ENCODE measurements around the gene GNG8.

Gene GNG8

DNA sequence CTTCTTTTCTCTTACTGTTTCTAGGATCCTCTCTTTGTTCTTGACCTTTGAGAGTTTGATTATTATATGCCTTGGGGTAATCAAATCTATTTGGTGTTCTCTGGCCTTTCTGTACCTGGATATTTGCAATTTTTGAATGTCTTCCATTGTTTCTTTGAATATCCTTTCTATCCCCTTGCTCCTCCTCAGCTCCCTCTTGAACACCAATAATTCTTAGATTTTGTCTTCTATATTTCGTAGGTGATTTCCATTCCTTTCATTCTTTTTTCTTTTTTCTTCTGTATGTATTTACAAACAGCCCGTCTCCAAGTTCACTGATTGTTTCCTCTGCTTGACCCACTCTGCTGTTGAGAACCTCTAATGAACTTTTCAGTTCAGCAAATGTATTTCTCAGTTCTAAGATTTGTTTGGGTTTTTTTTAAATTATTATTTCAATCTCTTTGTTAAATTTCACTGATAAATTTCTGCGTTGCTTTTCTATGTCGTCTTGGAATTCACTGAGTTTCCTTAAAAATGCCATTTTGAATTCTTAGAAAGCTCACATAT lies 37.6 kb downstream of the GNG8 start:
- intact Hi-C loops (cut with micrococcal nuclease): no loop called here
- no peak overlapping the region for H3K27ac Mint-ChIP-seq
- peaks cover 37% of the 10 kb centered on the region for H3K36me3 Mint-ChIP-seq (ENCODE audit: low read depth)
- H3K4me3 Mint-ChIP-seq: no peak overlapping the region
- H3K4me1 Mint-ChIP-seq (ENCODE audit: low read depth): peaks cover 31% of the 10 kb centered on the region
- H3K27me3 Mint-ChIP-seq: peaks cover 7% of the 10 kb centered on the region
- H3K9me3 Mint-ChIP-seq: peaks cover 15% of the 10 kb centered on the region

DNA sequence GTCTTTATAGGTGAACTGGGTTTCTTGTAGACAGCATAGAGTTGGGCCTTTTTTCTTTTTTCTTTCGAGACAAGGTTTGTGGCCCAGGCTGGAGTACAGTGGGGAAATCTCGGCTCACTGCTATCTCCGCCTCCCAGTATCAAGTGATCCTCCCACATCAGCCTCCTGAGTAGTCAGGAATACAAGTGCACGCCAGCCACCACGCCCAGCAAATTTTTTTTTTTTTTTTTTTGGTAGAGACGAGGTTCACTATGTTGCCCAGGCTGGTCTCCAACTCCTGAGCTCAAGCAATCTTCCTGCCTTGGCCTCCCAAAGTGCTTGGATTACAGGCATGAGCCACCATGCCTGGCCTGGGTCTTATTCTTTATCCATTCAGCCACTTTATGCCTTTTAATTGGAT lies 40.0 kb downstream of the GNG8 start:
- H3K4me1 Mint-ChIP-seq (ENCODE audit: low read depth): peaks cover 34% of the 10 kb centered on the region
- no peak overlapping the region for H3K27ac Mint-ChIP-seq
- peaks cover 8% of the 10 kb centered on the region for H3K27me3 Mint-ChIP-seq
- H3K9me3 Mint-ChIP-seq: peaks cover 15% of the 10 kb centered on the region
- H3K4me3 Mint-ChIP-seq: no peak overlapping the region
- intact Hi-C loops (cut with micrococcal nuclease): no loop called here
- H3K36me3 Mint-ChIP-seq (ENCODE audit: low read depth): peaks cover 21% of the 10 kb centered on the region

DNA sequence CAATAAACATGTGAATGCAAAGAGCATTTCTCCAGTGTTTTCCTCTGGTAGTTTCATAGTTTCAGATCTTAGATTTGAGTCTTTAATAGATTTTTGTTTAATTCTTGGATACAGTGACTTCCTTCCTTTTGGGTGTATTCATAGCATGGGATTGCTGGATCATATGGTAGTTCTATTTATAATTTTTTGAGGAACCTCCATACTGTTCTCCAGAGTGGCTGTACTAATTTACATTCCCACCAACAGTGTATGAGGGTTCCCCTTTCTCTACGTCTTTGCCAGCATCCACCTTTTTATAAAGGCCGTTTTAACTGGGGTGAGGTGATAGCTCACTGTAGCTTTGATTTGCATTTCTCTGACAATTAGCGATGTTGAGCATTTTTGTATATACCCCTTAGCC lies 44.1 kb downstream of the GNG8 start:
- peaks cover 2% of the 10 kb centered on the region for H3K27me3 Mint-ChIP-seq
- intact Hi-C loops (cut with micrococcal nuclease): no loop called here
- no peak overlapping the region for H3K4me3 Mint-ChIP-seq
- H3K4me1 Mint-ChIP-seq (ENCODE audit: low read depth): peaks cover 25% of the 10 kb centered on the region
- no peaks in the 10 kb centered on the region for H3K9me3 Mint-ChIP-seq
- no peak overlapping the region for H3K27ac Mint-ChIP-seq
- no peaks in the 10 kb centered on the region for H3K36me3 Mint-ChIP-seq (ENCODE audit: low read depth)

DNA sequence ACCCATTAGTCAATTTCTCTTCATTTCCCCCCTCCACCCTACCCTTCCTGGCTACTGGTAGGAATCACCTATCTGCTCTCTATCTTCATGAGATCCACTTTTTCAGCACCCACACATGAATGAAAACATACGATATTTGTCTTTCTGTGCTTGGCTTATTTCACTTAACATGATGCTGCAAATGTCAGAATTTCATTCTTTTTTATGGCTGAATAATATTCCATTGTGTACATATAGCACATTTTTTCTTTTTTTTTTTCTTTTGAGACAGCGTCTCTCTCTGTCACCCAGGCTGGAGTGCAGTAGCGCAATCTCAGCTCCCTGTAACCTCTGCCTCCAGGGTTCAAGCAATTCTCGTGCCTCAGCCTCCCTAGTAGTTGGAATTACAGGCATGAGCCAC lies 44.7 kb downstream of the GNG8 start:
- peaks cover 2% of the 10 kb centered on the region for H3K27me3 Mint-ChIP-seq
- no peak overlapping the region for H3K4me3 Mint-ChIP-seq
- intact Hi-C loops (cut with micrococcal nuclease): no loop called here
- H3K36me3 Mint-ChIP-seq (ENCODE audit: low read depth): no peaks in the 10 kb centered on the region
- peaks cover 25% of the 10 kb centered on the region for H3K4me1 Mint-ChIP-seq (ENCODE audit: low read depth)
- H3K9me3 Mint-ChIP-seq: no peaks in the 10 kb centered on the region
- no peak overlapping the region for H3K27ac Mint-ChIP-seq

- intact Hi-C loops (cut with micrococcal nuclease): no loop called here
- Mint-ChIP-seq H3K9me3 (no peaks in the 10 kb centered on the region), H3K4me1 (ENCODE audit: low read depth) (peaks cover 18% of the 10 kb centered on the region), H3K36me3 (ENCODE audit: low read depth) (no peaks in the 10 kb centered on the region), H3K4me3 (no peak overlapping the region), H3K27ac (no peak overlapping the region), H3K27me3 (peaks cover 6% of the 10 kb centered on the region)
Observed at GRCh38 chr19:46587861-46588260, 48.1 kb downstream of the GNG8 start.

DNA sequence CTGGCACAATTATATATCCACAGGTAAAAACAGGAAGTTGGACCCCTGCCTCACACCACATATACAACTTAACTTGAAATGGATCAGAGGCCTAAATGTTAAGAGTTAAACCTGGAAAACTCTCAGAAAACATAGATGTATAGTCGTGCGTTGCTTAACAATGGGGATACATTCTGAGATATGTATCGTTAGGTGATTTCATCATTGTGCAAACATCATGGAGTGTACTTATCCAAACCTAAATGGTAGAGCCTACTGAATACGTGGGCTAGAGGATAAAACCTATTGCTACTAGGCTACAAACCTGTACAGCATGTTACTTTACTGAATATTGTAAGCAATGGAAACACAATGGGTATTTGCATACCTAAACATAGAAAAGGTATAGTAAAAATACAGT lies 49.7 kb downstream of the GNG8 start:
- peaks cover under 1% of the 10 kb centered on the region for H3K9me3 Mint-ChIP-seq
- H3K4me1 Mint-ChIP-seq (ENCODE audit: low read depth): peaks cover 3% of the 10 kb centered on the region
- intact Hi-C loops (cut with micrococcal nuclease): no loop called here
- no peak overlapping the region for H3K27ac Mint-ChIP-seq
- peaks cover 4% of the 10 kb centered on the region for H3K27me3 Mint-ChIP-seq
- no peaks in the 10 kb centered on the region for H3K36me3 Mint-ChIP-seq (ENCODE audit: low read depth)
- H3K4me3 Mint-ChIP-seq: no peak overlapping the region

- Mint-ChIP-seq H3K27ac (no peak overlapping the region), H3K4me1 (ENCODE audit: low read depth) (no peaks in the 10 kb centered on the region), H3K27me3 (peaks cover 6% of the 10 kb centered on the region), H3K9me3 (peaks cover 8% of the 10 kb centered on the region), H3K4me3 (no peak overlapping the region), H3K36me3 (ENCODE audit: low read depth) (no peaks in the 10 kb centered on the region)
- intact Hi-C loops (cut with micrococcal nuclease): no loop called here
Observed at GRCh38 chr19:46585539-46585938, 50.5 kb downstream of the GNG8 start.
